Motor neuron (in vitro differentiated cells): Measurements from ENCODE around the gene PLCB2. TPM values are rescaled to one million over a fixed set of nuclear protein-coding genes. Genes with fewer than 3 reads are reported as not detected.

ENCODE experiments used
- ATAC-seq, 8 experiments: fragments of 200-7000 bp; cut with Tn5 transposase; replicated peaks in 6 of 8; 2 replicates each; pipeline ENCODE4 v1.8.0; 2021; ENCODE audit warnings: mild to moderate bottlenecking in 8 of 8, moderate library complexity in 8 of 8
- H3K27ac ChIP-seq, 2 donors: fragments of 250-450 bp; sonication (Bioruptor Pico); 2 replicates each; pipeline ENCODE4 v1.9.0; 2021; ENCODE audit warnings: antibody characterized with exemption in 2 of 2, mild to moderate bottlenecking in 2 of 2, moderate library complexity in 1 of 2
- H3K4me1 ChIP-seq, 2 donors: fragments of 250-450 bp; sonication (Bioruptor Pico); replicated peaks in 1 of 2; 2 replicates each; pipeline ENCODE4 v1.6.1; 2021; ENCODE audit warnings: antibody characterized with exemption in 2 of 2, mild to moderate bottlenecking in 2 of 2, moderate library complexity in 1 of 2
- H3K4me3 ChIP-seq, 5 donors: fragments of 250-450 bp; sonication (Bioruptor Pico); 2 replicates each; pipeline ENCODE4 v1.9.0; 2021; ENCODE audit warnings: antibody characterized with exemption in 5 of 5, mild to moderate bottlenecking in 5 of 5, moderate library complexity in 4 of 5
- WGBS, 10 experiments: fragments of 450-650 bp; shearing (Covaris generic); methylation state at CpG; one replicate each; pipeline ENCODE4 v1.0.0; 2022; 5-methylcytosine and 5-hydroxymethylcytosine counted together
- in situ Hi-C, 9 experiments: fragments of 400-800 bp; cut with MboI; loops; one replicate each; pipeline ENCODE4 v1.15.0; 2021; ENCODE audit warnings: low sequenced_read_pairs in 9 of 9, low pct_unique_long_range_greater_than_20kb in 2 of 9; ENCODE audit not compliant: unreplicated experiment in 9 of 9
- total RNA-seq, 8 experiments: library from RNA; unstranded; fragments of 300-600 nt; gene quantifications; 2 replicates each; pipeline versions ENCODE4 v1.2.3 to v1.2.4, GENCODE V29; 2022

Gene PLCB2
- total RNA-seq, 8 experiments from 2014 or later: 0.87 to 3.3 (median 1.6) TPM

GRCh38 chr15:40272485-40273056 lies 35.2 kb downstream of the PLCB2 start:
- Histone ChIP-seq H3K4me3 (no peak overlapping the region), H3K27ac (no peak overlapping the region), H3K4me1 (no peaks in the 10 kb centered on the region)
- in situ Hi-C loops: loop anchor here in 5 of 9 experiments (5.0 to 10.0 kb wide), 3 partner anchors 50 to 228 kb away; no protein-coding TSS in a partner anchor
- no CpG with 5 or more reads among the region's 20 CpGs for WGBS, 10 experiments
- peak in 1 of 8 experiments; percentile 17 for ATAC-seq

GRCh38 chr15:40271685-40272484 lies 35.9 kb downstream of the PLCB2 start:
- in situ Hi-C loops: loop anchor here in 5 of 9 experiments (5.0 to 10.0 kb wide), 3 partner anchors 50 to 227 kb away; no protein-coding TSS in a partner anchor
- no peak for ATAC-seq
- H3K4me3 ChIP-seq: no peak overlapping the region

GRCh38 chr15:40270246-40270995 lies 37.3 kb downstream of the PLCB2 start:
- ATAC-seq: no peak
- Histone ChIP-seq H3K4me3 (no peak overlapping the region), H3K27ac (no peak overlapping the region), H3K4me1 (peaks cover 8 to 11% of the 10 kb centered on the region in 2 donors)
- in situ Hi-C loops: loop anchor here in 5 of 9 experiments (5.0 to 10.0 kb wide), 3 partner anchors 48 to 226 kb away; no protein-coding TSS in a partner anchor
- 23 to 67% (median 48%) methylated on average over 1 to 4 of the region's 11 CpGs; no CpG with 5 or more reads in 6 of the 10 experiments for WGBS, 10 experiments

More at GRCh38 chr15:40271685-40272484, 35.9 kb downstream of the PLCB2 start:
- 64 to 100% (median 76%) methylated on average over 1 to 12 of the region's 25 CpGs; no CpG with 5 or more reads in 6 of the 10 experiments for WGBS, 10 experiments
- H3K4me1 ChIP-seq: peaks cover 2 to 3% of the 10 kb centered on the region in 2 donors
- no peak overlapping the region for H3K27ac ChIP-seq

- WGBS, 10 experiments: 71 to 90% (median 87%) methylated on average over 1 to 3 of the region's 4 CpGs; no CpG with 5 or more reads in 7 of the 10 experiments
- in situ Hi-C loops: loop anchor here in 5 of 9 experiments (5.0 to 10.0 kb wide), 3 partner anchors 47 to 225 kb away; no protein-coding TSS in a partner anchor
- no peak for ATAC-seq
- Histone ChIP-seq H3K4me3 (no peak overlapping the region), H3K4me1 (peaks cover 8 to 11% of the 10 kb centered on the region in 2 donors), H3K27ac (no peak overlapping the region)
Measured at GRCh38 chr15:40269604-40270003, 38.1 kb downstream of the PLCB2 start.

GRCh38 chr15:40267670-40268069 lies 40.1 kb downstream of the PLCB2 start:
- no peak for ATAC-seq

GRCh38 chr15:40266828-40267304 lies 40.9 kb downstream of the PLCB2 start:
- H3K4me1 ChIP-seq: peaks cover 8 to 11% of the 10 kb centered on the region in 2 donors
- ATAC-seq: peak; percentile 25 to 99 (median 98)
- 15 to 100% (median 50%) methylated on average over 1 to 4 of the region's 7 CpGs; no CpG with 5 or more reads in 3 of the 10 experiments for WGBS, 10 experiments
- peak overlapping the region; percentile 41 to 65 for H3K27ac ChIP-seq
- in situ Hi-C loops: no loop called here
- no peak overlapping the region for H3K4me3 ChIP-seq

More at GRCh38 chr15:40267670-40268069, 40.1 kb downstream of the PLCB2 start:
- in situ Hi-C loops: no loop called here
- no peak overlapping the region for H3K27ac ChIP-seq
- H3K4me3 ChIP-seq: no peak overlapping the region
- H3K4me1 ChIP-seq: peaks cover 8 to 11% of the 10 kb centered on the region in 2 donors
- WGBS, 10 experiments: 10 to 79% (median 46%) methylated on average over 1 to 4 of the region's 4 CpGs; no CpG with 5 or more reads in 4 of the 10 experiments

- Histone ChIP-seq H3K4me3 (no peak overlapping the region), H3K27ac (peak overlapping the region in 1 of 2 donors; percentile 65), H3K4me1 (peaks cover 8 to 11% of the 10 kb centered on the region in 2 donors)
- 93 to 100% methylated on average over 6 of the region's 20 CpGs; no CpG with 5 or more reads in 8 of the 10 experiments for WGBS, 10 experiments
- no peak for ATAC-seq
- in situ Hi-C loops: no loop called here
Measured at GRCh38 chr15:40265875-40266274, 41.9 kb downstream of the PLCB2 start.

GRCh38 chr15:40265355-40265754 lies 42.4 kb downstream of the PLCB2 start:
- 58 to 100% (median 69%) methylated on average over 1 to 6 of the region's 10 CpGs; no CpG with 5 or more reads in 6 of the 10 experiments for WGBS, 10 experiments
- ATAC-seq: peak in 6 of 8 experiments; percentile 10 to 91 (median 24)
- H3K4me3 ChIP-seq: no peak overlapping the region
- in situ Hi-C loops: no loop called here
- H3K27ac ChIP-seq: no peak overlapping the region
- H3K4me1 ChIP-seq: peaks cover 8 to 11% of the 10 kb centered on the region in 2 donors

- no peak for ATAC-seq
Measured at GRCh38 chr15:40264321-40265153, 43.2 kb downstream of the PLCB2 start.

GRCh38 chr15:40263024-40263754 lies 44.5 kb downstream of the PLCB2 start:
- ATAC-seq: peak in 1 of 8 experiments; percentile 15
- Histone ChIP-seq H3K4me3 (no peak overlapping the region), H3K4me1 (peaks cover 8 to 17% of the 10 kb centered on the region in 2 donors), H3K27ac (no peak overlapping the region)
- 33 to 93% (median 84%) methylated on average over 3 to 9 of the region's 12 CpGs; no CpG with 5 or more reads in 2 of the 10 experiments for WGBS, 10 experiments
- in situ Hi-C loops: no loop called here

More at GRCh38 chr15:40264321-40265153, 43.2 kb downstream of the PLCB2 start:
- H3K27ac ChIP-seq: no peak overlapping the region
- H3K4me1 ChIP-seq: peaks cover 8 to 11% of the 10 kb centered on the region in 2 donors
- H3K4me3 ChIP-seq: no peak overlapping the region
- in situ Hi-C loops: no loop called here
- 37 to 89% (median 72%) methylated on average over 1 to 6 of the region's 16 CpGs for WGBS, 10 experiments

GRCh38 chr15:40259021-40259420 lies 48.7 kb downstream of the PLCB2 start:
- 20 to 85% (median 61%) methylated on average over 1 to 6 of the region's 7 CpGs; no CpG with 5 or more reads in 4 of the 10 experiments for WGBS, 10 experiments
- peaks cover 12 to 17% of the 10 kb centered on the region in 2 donors for H3K4me1 ChIP-seq
- peak in 1 of 8 experiments; percentile 7 for ATAC-seq
- in situ Hi-C loops: no loop called here
- no peak overlapping the region for H3K4me3 ChIP-seq
- no peak overlapping the region for H3K27ac ChIP-seq
